Lower leg skin (tissue), 4 donors: Measurements from ENCODE around the gene PPP2R5C. TPM values are rescaled to one million over a fixed set of nuclear protein-coding genes. Genes with fewer than 3 reads are reported as not detected.

ENCODE experiments used
- DNase-seq, 2 donors: peaks; one replicate each; pipeline ENCODE4 v3.0.0-alpha.2; 2019; ENCODE audit warnings: low spot score in 2 of 2
- H3K4me3 ChIP-seq: fragments of 200-600 bp; sonication (generic); 2 replicates; pipeline ENCODE4 v1.5.1; 2017; ENCODE audit warnings: mild to moderate bottlenecking, low read depth; ENCODE audit not compliant: poor library complexity, severe bottlenecking
- CTCF ChIP-seq, 3 donors: fragments of 450-650 bp; IDR thresholded peaks; one replicate each; pipeline ENCODE4 v1.5.1; 2016; ENCODE audit warnings: antibody characterized with exemption in 3 of 3, mild to moderate bottlenecking in 3 of 3, moderate library complexity in 2 of 3
- POLR2A ChIP-seq, 2 donors: fragments of 450-650 bp; IDR thresholded peaks; one replicate each; pipeline ENCODE4 v1.6.1; 2016 to 2017; ENCODE audit warnings: antibody characterized with exemption in 2 of 2, mild to moderate bottlenecking in 1 of 2, moderate library complexity in 1 of 2
- WGBS, 2 donors: methylation state at CpG; one replicate each; pipeline ENCODE4 v1.1.5; 2018; 5-methylcytosine and 5-hydroxymethylcytosine counted together
- intact Hi-C: fragments of 100-400 bp; cut with DNase I; formaldehyde crosslinking; loops from one replicate; pipeline ENCODE4 v1.15.0; 2023; ENCODE audit warnings: low total_unique reads
- total RNA-seq, 4 donors: library from RNA; depleted of rRNA; stranded (reverse); fragments of >200 nt; gene quantifications; one replicate each; pipeline ENCODE4 v1.1.0, GENCODE V29; 2016

The PPP2R5C gene
- total RNA-seq, 4 donors from 2014 or later, result 74.6 to 89.9 (median 80.3) TPM

DNA sequence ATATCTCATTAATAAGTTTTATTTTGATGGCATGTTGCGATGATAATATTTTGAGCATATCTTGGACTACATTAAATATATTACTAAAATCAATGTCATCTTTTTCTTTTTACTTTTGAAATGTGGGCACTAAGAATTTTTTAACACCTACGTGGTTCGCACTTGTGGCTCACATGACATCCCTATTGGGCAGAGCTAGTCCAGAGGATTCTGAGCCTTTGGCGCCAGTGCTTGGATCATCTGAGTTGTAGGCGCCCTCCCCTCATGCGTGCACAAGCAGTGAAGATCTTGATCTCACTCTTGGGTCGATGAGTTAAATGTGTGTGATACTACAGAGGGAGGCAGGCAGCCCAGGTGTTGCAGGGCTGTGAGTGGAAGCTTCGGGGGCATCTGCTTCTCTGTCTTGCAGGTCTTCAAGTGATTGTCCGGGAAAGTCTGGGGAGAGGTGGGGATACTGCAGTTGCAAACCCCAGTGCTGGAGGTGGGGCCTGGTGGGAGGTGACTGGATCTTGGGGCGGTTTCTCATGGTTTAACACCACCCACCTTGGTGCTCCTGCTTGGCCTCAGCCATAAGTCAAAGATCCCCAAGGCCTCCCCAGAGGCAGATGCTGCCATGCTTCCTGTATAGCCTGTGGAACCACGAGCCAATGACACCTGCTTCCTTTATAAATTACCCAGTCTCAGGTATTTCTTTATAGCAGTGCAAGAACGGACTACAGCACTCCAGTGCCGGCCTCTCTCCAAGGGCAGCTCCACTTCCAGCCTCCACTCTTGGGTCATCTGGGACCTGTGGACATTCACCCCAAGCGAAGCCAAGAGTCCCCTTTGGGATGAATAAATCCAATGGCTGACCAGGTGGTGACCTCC, 46.1 kb upstream of the PPP2R5C start:
- intact Hi-C loops, result no loop called here
- DNase-seq, result peak; percentile 9 to 68
- H3K4me3 ChIP-seq, result no peak overlapping the region
- 87 to 91% methylated on average over 14 of the region's 14 CpGs for WGBS, 2 donors
- no peak for TF ChIP-seq CTCF (IDR thresholded peaks at IDR 0.05)
- TF ChIP-seq POLR2A (IDR thresholded peaks at IDR 0.05), result no peak

GRCh38 chr14:101716077-101716950, 45.2 kb upstream of the PPP2R5C start:
- intact Hi-C loops, result no loop called here
- 89 to 91% methylated on average over 19 of the region's 19 CpGs for WGBS, 2 donors
- peak; percentile 9 to 81 for DNase-seq

GRCh38 chr14:101716956-101717662, 44.4 kb upstream of the PPP2R5C start:
- WGBS, 2 donors, result 81 to 82% methylated on average over 17 of the region's 17 CpGs
- intact Hi-C loops, result no loop called here
- no peak for TF ChIP-seq POLR2A (IDR thresholded peaks at IDR 0.05)
- TF ChIP-seq CTCF (IDR thresholded peaks at IDR 0.05), result no peak
- peak; percentile 9 to 52 for DNase-seq
- no peak overlapping the region for H3K4me3 ChIP-seq

More at GRCh38 chr14:101716077-101716950, 45.2 kb upstream of the PPP2R5C start:
- TF ChIP-seq CTCF (IDR thresholded peaks at IDR 0.05) (no peak), POLR2A (IDR thresholded peaks at IDR 0.05) (no peak)
- no peak overlapping the region for H3K4me3 ChIP-seq

DNA sequence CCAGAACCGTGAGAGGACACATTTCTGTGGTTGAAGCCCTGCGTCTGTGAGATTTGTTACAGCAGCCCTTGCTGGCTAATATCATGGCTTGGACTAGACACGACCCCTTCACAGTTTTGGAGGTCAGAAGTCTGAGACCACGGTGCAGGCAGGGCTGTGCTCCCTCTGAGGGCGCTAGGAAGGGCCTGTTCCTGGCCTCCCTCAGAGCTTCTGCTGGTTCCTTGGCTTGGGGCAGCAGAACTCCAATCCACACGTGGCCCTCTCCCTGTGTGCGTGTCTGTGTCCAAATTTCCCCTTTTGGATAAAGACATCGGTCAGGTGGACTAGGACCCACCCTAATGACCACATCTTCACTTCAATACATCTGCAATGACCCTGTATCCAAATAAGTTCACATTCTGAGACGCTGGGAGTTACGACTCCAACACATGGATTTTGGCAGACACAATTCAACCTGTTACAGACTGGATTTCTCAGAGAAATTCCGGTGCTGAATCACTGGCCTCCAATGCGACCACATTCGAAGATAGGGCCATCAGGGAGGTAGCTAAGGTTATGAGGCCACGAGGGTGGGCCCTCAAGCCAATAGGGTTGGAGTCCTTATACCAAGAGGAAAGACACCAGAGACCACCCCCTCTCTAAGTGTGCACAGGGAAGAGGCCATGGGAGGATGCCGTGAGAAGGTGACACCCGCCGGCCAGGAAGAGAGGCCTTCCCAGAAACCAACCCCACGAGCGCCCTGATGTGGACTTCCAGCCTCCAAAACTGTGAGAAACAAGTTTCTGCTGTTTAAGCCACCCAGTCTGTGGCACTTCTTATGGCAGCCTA, 43.6 kb upstream of the PPP2R5C start:
- TF ChIP-seq CTCF (IDR thresholded peaks at IDR 0.05) (no peak), POLR2A (IDR thresholded peaks at IDR 0.05) (no peak)
- peak; percentile 10 to 68 for DNase-seq
- intact Hi-C loops, result no loop called here
- H3K4me3 ChIP-seq, result no peak overlapping the region
- WGBS, 2 donors, result 88 to 89% methylated on average over 19 of the region's 19 CpGs
